MM.1S (cell line): ENCODE data around the gene NEDD4.

Source experiments
- EZH2 ChIP-seq: fragments of 300-600 bp; sonication (generic); optimal IDR thresholded peaks from 2 replicates; pipeline ENCODE3; 2017; ENCODE audit warnings: low read depth, mild to moderate bottlenecking, antibody characterized with exemption, low read length, mixed read lengths
- TF ChIP-seq, protein P1 (sequence below): fragments of 300-600 bp; sonication (generic); IDR thresholded peaks from 2 replicates; pipeline ENCODE4 v1.5.1; 2016; ENCODE audit warnings: antibody characterized with exemption, low read length, mixed read lengths

DNA sequence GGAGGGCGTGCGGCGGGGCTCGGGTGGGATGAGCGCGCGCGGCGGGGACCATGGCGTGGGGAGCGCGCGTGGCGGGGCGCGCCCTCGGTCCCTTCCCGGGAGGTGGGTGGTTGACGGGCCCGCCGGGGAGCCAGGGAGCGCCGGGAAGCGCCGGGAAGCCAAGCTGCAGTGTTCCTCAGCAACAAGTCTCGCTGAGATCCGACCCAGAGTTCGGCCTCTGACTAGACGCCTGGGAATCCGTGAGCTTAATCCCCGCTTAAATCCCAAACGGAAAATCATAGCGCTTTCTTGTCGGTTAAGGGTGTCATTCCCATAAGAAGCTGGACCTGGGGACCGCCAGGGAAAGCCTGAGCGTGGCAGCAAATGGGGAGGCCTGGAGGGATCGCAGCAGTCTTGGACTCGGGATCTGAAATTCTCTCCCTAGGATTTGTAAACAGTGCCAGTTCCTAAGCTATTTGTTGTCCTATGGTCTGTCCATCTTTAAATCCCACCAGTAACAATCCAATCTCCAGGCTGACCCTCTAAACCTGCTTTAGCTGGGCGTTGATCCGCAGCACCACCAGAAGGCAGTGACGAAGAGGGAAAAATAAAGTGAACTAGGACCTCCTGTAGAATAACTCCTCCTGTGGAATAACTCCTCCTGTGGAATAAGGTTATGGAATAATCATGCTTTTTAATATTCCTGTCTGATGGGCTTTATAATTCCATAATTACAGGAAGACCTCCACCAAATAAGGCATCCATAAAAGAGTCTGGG lies 570 bp upstream of the NEDD4 start:
- TF ChIP-seq EZH2: no peak
- TF ChIP-seq, protein P1, sequence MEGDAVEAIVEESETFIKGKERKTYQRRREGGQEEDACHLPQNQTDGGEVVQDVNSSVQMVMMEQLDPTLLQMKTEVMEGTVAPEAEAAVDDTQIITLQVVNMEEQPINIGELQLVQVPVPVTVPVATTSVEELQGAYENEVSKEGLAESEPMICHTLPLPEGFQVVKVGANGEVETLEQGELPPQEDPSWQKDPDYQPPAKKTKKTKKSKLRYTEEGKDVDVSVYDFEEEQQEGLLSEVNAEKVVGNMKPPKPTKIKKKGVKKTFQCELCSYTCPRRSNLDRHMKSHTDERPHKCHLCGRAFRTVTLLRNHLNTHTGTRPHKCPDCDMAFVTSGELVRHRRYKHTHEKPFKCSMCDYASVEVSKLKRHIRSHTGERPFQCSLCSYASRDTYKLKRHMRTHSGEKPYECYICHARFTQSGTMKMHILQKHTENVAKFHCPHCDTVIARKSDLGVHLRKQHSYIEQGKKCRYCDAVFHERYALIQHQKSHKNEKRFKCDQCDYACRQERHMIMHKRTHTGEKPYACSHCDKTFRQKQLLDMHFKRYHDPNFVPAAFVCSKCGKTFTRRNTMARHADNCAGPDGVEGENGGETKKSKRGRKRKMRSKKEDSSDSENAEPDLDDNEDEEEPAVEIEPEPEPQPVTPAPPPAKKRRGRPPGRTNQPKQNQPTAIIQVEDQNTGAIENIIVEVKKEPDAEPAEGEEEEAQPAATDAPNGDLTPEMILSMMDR: no peak
